HG02938 (cell line): Measurements from ENCODE around the gene PRSS50.
"Not testable (repeated sequence)": the region's sequence is repeated elsewhere in the genome, so short reads cannot be mapped to it uniquely, and the experiment has no call there.

Experiments used
- ATAC-seq: cut with Tn5 transposase; IDR thresholded peaks from one replicate; pipeline ENCODE4 v1.9.1; 2021; ENCODE audit warnings: mild to moderate bottlenecking, moderate library complexity; ENCODE audit not compliant: unreplicated experiment

Gene PRSS50, protein sequence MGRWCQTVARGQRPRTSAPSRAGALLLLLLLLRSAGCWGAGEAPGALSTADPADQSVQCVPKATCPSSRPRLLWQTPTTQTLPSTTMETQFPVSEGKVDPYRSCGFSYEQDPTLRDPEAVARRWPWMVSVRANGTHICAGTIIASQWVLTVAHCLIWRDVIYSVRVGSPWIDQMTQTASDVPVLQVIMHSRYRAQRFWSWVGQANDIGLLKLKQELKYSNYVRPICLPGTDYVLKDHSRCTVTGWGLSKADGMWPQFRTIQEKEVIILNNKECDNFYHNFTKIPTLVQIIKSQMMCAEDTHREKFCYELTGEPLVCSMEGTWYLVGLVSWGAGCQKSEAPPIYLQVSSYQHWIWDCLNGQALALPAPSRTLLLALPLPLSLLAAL

DNA sequence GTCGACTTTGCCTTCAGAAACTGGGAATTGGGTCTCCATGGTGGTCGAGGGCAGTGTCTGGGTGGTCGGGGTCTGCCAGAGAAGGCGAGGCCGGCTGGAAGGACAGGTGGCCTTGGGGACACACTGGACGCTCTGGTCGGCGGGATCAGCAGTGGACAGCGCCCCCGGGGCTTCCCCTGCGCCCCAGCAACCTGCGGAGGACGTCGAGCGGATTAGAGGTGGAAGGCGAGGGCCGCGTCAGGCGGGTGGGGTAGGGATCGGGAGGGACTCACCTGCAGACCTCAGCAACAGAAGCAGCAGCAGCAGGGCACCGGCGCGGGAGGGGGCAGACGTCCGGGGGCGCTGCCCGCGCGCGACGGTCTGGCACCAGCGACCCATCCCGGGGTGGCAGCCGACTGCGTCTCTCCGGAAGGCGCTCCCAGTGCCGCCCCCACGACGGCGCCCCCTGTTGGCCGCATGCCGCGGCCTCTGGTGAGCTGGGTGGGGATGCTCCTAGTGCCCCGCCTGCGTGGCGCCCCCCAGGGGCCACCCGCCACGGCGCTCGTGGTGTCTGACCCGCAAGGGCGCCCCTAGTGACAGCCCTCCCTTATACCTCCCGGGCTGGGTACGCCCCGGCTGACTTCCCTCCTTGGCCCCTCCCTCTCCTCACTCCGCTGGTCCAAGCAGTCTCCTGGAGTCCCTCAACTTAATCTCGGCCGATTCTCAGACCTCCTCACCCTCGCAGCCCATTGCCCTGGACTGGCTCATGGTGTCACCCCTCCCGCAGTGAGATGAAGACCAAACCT lies at the start of gene PRSS50:
TSS of gene PRSS50 (minus strand) at position 423 of the 785 bp plus-strand sequence. CDS start at position 378, 45 bp downstream.
- no peak for ATAC-seq

DNA sequence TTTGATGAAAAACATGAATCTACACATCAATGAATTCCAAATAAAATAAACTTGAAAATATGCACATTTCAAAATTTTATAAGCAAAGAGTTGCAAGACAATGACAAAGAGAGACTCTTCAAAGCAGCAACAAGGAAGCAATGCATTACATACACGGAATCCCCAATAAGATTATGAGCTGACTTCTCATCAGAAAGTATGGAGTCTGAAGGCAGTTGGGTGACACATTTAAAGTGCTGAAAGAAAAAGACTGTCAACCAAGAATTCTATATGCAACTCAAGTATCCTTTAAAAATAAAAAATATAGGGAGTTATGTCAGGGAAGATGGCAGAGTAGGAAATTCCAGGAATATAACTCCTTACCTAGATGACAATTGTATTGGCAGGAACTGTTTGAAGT lies 46.5 kb upstream of the PRSS50 start:
- no peak for ATAC-seq

DNA sequence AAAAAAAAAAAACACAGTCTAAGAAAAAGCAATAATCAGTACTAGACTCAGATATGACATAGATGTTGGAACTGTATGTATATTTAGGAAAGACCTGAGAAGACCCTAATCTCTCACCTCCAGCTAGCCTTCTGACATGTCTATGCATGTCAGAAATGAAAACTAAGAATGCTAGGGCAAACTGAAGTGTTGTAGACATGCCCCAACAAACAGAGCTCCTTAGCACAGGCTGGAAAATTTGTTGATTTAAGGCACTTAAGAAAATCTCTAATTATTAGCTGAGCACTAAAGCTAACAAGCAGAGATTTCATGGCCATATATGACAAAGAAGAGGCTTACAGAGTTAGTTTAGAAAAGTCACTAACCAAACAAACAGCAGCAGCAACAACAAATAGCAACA lies 45.5 kb upstream of the PRSS50 start:
- no peak for ATAC-seq

DNA sequence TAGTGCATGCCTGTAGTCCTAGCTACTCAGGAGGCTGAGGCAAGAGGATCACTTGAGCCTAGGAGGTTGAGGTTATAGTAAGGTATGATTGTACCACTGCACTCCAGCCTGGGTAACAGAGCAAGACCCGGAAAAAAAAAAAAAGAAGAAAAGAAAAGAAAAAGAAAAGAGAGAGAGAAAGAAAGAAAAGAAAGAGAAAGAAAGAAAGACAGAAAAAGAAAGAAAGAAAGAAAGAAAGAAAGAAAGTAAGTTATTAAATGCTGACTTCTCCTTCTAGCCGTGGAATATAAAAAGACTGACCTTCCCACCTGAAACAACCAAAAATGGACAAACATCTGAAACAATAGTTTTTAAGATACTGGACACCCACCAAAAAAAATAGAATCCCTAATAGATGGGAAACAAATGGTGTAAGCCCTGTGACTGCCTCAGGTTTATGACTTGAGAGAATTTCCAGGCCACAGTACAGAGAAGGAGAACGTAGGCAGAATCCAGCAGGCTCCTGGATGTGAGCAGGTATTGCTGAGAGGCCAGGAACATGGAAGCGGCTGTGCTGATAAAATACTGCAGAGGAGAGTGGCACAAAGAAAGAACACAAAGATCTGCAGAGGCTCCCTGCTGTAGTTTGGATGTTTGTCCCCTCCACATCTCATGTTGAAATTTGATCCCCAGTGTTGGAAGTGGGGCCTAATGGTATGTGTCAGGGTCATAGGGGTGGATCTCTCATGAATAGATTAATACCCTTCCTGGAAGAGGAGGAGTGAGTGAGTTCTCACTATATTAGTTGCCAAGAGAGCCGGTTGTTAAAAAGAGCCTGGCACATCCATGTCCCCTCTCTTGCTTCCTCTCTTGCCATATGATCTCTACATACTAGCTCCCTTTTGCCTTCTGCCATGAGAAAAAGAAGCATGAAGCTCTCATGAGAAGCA lies 41.8 kb upstream of the PRSS50 start:
- ATAC-seq: no peak

DNA sequence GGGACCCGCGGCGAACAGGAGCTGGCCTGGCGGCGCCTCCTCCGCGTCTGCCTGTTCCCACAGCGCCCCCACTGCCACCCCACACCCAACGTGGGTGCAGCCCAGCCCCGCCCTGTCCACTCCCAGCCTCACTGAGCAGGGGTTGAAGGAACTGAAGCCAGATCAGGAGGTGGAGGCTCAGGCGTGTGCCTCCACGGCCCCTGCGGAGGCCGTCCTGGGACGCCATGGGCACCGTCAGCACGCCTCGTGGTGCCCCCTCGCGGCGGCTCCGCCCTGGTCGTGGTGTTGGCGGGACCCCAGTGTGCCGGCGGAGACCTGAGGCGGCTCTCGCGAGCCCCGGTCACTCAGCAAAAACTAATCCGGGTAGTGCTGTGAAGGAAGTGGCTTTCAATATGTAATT lies 39.0 kb upstream of the PRSS50 start:
- ATAC-seq: no peak

DNA sequence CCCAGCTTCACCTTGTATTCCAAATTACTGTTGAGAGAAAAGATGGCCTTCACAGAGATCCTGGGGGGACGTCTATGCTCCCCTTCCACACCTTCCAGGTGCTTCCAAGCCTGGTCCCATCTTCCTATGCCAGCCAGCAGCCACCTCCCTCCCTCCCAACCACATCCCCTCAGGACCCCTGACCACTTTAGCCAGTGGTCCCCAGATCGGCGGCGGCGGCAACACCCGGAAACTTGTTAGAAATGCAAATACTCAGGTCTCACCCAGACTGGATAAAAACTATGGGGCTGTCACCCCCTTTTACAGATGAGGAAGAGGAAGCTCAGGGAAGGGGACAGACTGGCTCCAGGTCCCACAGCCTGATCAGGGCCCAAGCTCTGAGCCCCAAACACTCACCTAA lies 38.0 kb upstream of the PRSS50 start:
- no peak for ATAC-seq

DNA sequence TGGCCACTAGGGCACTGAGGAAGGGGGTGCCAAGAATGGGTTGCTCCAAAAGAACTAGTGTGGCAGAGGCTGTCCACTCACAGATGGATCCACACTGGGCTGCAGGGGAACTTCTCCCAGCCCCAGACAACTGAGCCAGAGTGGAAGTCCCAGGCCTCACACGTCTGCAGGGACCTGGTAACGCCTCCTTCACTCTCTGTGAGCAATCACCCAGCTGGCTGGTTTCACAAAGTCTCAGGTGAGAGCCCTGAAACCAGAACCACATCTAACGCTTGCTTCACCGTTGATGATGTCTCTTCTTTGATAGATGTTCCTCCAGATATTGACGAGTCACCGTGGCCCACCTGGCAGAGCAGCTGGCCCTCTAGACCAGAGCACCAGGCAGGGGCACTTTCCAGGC lies 35.5 kb upstream of the PRSS50 start:
- not testable (repeated sequence) for ATAC-seq

DNA sequence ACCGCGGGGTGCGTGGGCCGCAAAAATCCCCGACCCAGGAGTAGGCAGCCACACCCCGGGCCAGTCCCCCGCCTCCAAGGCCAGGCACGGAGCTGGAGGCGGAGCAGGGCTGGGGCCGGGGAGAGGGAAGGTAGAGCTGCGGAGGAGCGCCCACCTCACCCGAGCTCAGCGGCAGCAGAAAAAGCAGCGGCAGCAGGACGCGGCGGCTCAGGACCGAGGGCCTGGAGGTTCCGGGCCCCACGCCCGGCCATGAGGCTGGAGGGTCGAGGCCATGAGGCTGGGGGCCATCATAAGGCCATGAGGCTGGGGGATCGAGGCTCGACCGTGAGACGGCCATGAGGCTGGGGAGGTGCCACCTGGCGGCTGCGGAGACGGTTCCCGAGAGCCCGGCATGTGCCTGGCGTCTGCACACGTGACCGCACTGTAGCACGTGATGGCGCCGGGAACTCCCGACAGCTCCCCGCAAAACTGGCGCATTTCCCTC lies 32.9 kb upstream of the PRSS50 start:
- no peak for ATAC-seq

DNA sequence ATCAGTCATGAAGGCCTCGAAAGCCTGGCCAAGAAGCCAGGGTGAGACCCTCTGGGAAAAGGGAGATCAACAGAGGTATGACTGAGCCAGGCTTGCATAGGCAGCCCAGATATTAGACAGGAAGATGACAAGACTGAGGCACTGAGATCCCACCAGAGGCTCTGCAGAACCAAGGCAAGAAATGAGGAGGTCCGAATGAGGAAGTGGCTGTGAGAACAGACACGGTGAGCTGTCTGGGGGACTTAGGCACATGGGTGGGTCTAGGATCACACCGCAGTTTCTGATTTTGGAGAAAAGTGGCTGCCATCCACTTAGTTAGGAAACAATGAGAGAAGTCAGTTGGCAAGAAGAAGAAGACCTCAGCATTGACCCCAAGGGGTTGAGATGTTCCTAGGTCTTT lies 31.5 kb upstream of the PRSS50 start:
- ATAC-seq: no peak

DNA sequence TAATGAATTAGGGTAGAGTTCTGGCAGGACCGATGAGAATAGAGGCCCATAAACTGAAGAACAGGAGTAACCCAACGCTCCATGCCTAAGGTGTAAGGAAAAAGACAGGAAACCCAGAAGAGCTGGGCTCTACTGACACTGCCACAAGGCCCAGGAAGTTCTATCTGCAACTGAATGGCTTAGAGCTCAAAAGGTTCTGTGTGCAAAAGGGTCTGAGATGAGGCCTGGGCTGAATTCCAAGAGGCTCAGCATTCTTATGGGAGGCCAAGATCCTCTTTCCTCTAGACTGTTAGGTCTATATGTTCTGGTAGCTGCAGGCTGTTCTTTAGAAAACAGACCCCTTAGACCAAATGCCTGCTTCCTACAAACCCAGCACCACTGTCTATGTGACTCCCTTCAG lies 30.5 kb upstream of the PRSS50 start:
- ATAC-seq: no peak

DNA sequence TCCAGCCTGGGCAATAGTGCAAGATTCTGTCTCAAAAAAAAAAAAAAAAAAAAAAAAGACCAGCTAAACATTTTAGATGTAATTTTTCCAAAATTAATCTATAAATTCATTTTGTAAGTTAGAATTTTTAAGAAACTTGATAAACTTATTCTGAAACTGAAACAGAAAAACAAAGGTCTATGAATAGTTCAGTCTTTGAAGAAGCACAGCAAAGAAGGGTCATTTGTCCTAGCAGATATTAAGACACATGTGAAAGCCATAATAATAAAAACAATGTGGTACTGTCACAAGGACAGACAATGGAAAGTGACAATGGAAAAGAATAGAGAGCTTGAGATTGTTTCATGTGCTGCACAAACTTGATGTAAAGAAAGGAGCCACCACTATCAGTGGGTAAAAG lies 29.0 kb upstream of the PRSS50 start:
- ATAC-seq: no peak

DNA sequence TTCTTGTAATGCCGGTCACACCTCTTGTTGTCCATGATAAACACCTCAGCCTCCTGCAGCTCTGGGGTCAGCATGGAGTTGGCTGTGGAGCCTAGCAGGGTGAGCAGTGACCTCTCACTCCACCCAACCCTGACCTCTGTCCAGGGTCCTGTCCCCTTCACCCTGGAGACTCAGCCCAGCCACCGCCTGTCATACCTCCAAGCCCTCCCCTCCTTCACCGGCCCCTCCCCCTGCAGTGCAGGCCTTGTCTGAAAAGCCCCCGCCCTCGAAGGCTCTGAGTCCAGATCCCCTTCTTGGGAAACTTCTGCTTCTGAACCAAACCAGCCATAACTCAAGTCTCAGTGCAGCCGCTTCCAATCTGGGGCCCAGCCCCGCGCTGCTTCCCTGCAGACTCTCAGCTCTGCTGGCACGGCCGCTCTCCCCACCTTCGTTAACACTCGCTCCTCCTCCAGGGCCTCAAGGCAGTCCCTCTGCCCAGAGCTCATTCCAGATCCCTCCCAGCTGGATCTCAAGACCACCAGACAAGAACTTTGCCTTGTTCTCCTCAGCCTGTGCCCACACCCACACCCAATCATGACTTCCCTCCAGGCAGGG lies 25.4 kb upstream of the PRSS50 start:
- no peak for ATAC-seq

DNA sequence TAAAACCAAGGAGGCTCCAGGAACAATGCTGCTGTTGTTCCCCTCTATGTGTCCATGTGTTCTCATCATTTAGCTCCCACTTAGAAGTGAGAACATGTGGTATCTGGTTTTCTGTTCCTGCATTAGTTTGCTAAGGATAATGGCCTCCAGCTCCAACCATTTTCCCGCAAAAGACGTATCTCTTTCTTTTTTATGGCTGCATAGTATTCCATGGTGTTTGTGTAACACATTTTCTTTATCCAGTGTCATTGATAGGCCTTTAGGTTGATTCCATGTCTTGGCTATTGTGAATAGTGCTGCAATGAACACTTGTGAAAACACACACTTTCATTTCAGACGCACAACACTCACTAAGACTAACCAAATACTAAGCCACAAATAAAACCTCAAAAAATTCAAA lies 21.9 kb upstream of the PRSS50 start:
- not testable (repeated sequence) for ATAC-seq

DNA sequence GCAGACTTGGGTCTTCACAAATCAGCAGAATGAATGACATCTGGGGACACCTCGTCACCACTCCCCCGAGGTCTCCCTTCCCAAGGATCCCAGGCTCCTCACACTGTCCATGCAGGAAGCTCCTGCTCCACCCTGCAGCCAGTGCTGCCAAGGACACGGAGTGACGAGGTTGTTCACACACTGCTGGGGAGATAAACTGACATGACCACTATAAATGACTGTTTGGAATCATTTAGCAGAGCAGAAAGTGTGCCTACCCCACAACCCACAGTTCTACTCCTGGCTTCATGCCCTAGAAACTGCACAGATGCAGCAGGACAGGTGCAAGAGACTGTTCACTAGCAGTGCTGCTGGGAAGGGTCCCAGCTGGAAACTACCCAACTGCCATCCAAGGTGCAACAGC lies 19.7 kb upstream of the PRSS50 start:
- ATAC-seq: no peak

DNA sequence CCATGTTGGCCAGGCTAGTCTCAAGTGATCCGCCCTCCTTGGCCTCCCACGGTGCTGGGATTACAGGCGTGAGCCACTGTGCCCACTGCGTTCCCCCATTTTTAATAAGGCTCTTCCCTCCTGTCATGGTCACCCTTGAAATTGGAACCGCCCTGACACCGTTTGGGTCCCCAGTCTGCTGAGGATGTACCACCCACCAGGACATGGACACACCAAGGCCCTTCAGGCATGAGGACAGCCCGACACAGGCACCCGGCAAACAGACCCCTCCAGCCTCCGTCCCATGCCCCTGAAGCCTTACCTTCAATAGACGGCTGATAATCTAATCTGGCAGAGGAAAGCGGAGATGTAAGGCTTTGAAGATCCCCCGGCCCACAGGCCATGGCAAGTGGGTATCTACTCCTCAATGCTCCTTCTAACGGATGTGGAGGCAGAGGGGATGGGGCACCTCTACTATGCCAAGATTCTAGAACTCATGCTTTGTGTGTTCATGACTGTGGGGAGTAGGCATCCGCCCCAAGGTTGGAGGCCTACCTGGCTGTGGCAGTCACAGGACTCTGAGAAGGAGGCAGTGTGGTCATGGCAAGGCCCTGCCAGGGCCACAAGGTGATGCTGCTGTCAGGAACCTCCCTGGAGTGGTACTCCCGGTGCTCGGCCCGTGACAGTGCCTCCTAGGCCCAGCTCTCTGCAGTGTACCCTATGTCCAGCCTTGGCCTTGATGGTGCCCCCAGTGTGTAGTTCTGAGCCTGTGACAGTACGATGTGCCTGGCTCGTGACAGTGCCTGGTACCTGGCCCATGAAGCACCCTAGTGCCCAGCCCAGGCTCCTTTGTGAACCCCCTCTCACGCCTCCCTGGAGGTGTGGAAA lies 18.6 kb upstream of the PRSS50 start:
- no peak for ATAC-seq

DNA sequence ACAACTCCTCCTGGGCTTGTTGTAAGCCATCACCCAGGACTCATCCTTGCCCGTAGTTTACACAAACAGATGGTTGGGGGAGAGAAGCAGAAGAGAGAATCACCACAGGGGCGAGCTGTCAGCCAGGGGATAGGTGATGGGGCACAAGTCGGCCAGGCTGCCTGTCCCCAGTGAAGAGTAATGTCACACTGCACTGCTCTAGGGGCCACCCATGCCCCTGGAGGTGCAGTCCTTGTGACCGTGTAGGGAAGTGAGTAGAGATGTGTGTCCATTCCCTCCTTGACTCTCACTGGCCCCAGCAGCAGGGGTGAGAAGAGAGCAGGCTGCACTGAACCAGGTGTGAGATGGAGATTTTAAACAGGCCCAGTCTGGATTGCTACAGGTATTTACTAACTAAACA lies 17.1 kb upstream of the PRSS50 start:
- ATAC-seq: no peak

DNA sequence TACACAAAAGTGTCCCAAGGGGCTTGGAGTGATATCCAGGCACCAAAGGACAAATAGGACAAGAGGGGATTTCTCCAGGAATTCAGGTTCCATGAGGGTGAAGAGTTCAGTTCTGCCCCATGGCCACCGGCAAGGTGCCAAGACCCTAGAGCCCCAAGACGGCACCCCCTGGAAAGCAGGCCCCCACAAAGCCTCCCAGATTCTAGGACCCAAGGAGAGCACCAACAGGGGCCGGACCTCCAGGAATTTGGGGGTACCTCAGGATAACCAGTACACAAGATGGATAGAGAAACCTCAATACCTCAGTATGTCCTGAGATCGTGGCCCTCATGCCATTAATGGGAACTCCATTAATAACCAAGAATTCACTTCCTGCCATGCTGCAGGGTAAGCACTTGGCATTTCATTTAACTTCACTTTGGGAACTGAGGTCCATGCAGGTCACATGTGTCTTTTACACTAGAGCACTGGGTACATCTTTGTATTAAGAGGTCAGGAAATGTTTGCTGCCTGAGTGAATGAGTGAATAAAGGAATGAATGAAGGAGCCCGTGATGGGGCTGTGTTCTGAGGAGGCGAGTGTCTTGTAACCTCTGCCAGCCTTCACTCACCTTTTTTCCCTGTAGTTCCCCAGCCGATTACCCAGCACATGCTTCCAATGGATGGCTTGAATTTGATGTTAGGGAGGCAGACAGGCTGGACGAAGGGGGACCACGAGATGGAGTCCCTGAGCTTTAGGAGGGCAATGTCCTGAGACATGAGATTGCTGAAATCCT lies 15.5 kb upstream of the PRSS50 start:
- ATAC-seq: no peak

DNA sequence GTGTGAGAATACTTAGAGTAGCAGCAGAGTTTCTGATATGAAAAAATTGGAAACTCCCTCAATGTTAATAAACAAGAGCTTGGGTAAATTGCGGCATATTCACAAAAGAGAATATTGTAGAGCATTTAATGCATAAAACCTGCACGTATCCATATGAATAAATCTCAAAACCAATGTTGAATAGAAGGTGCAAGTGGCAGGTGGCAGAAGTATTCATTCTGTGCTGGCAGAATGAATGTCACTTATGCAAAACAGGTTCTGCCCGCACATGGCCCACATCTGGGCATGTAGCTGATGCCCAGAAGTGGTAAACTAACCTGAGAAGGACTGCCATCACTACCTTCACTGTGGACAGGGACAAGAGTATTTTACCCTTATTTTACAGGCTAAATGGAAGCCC lies 14.1 kb upstream of the PRSS50 start:
- ATAC-seq: no peak

DNA sequence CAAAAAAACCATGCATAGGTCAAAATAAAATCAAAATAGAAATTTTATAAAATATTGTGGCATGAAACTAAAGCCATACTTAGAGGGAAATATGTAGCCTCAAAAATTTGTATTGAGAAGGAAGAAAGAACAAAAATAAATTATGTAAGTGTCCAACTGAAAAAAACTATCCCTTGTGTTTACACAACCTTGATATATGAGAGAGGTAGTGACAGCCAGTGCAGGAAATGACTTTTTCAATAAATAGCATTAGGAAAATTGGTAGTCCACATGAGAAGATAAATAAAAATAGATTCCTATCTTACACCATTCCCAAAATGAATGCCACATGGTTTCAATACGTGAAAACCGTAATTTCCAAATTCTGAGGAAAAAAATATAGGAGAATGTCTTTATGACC lies 13.2 kb upstream of the PRSS50 start:
- ATAC-seq: no peak
